HCT116 (cell line): ENCODE results near the gene MFSD8. TPM values are rescaled to one million over a fixed set of nuclear protein-coding genes. Genes with fewer than 3 reads are reported as not detected.

Experiments used
- ATAC-seq: fragments of 200-7000 bp; cut with Tn5 transposase; 2 replicates; pipeline ENCODE4 v1.9.1; 2020; ENCODE audit warnings: mild to moderate bottlenecking, moderate library complexity
- BruUV-seq: library from RNA; stranded (reverse); fragments of 400-500 nt; replicated peaks from 2 replicates; lab custom pipeline; 2021; lab: Mats Ljungman, UMichigan
- CTCF ChIA-PET: fragments of 300-600 bp; sonication (Branson Sonifier 250); formaldehyde crosslinking; loops from one replicate; lab custom pipeline; 2021; ENCODE audit warnings: antibody characterized with exemption; lab: Charles Lee
- POLR2A ChIA-PET: fragments of 300-600, 350-600 bp; sonication (Branson Sonifier 250); formaldehyde crosslinking; loops from one replicate; lab custom pipeline; 2021; ENCODE audit warnings: antibody characterized with exemption; lab: Charles Lee
- RAD21 ChIA-PET, 2 experiments: fragments of 300-600 bp; sonication (Branson Sonifier 250); formaldehyde crosslinking; loops; one replicate each; lab custom pipeline; 2023; ENCODE audit warnings: low total read pairs in 2 of 2; ENCODE audit not compliant: uncharacterized antibody in 2 of 2, unreplicated experiment in 2 of 2, low non-redundant PET in 1 of 2; lab: Charles Lee
- DNase-seq: peaks from one replicate; pipeline ENCODE4 v3.0.0-alpha.2; 2010; ENCODE audit warnings: low read depth, low spot score
- H2AFZ ChIP-seq: fragments of 200-600 bp; shearing (Covaris generic), sonication (generic); 2 replicates; pipeline ENCODE4 v1.6.1; 2017; ENCODE audit warnings: low read depth, mixed run types, mixed read lengths, antibody characterized with exemption, low read length; ENCODE audit not compliant: poor library complexity, severe bottlenecking
- H3K27ac ChIP-seq: 2 replicates; pipeline ENCODE4 v1.5.1; 2012; ENCODE audit warnings: low read depth, low read length
- H3K27me3 ChIP-seq: fragments of 200-600 bp; sonication (generic); 2 replicates; pipeline ENCODE4 v1.6.1; 2016; ENCODE audit warnings: mixed run types, low read length, mixed read lengths; ENCODE audit not compliant: insufficient read depth
- H3K36me3 ChIP-seq, 2 experiments: fragments of 200-500 bp in 1 of 2; fragments of 200-600 bp in 1 of 2; sonication (Bioruptor generic) in 1 of 2; sonication (generic) in 1 of 2; 2 replicates each; pipeline versions ENCODE4 v1.5.1 to v1.6.1; 2014 to 2016; ENCODE audit warnings: low read length in 2 of 2, inconsistent platforms in 1 of 2, mixed read lengths in 1 of 2, mixed run types in 1 of 2; ENCODE audit not compliant: insufficient read depth in 2 of 2, control insufficient read depth in 1 of 2
- H3K4me1 ChIP-seq, 2 experiments: fragments of 200-600 bp in 1 of 2; sonication (generic) in 1 of 2; 2 replicates each; pipeline versions ENCODE4 v1.5.1 to v1.6.1; 2012 to 2017; ENCODE audit warnings: low read length in 2 of 2, inconsistent platforms in 1 of 2, mild to moderate bottlenecking in 1 of 2, mixed read lengths in 1 of 2, mixed run types in 1 of 2, moderate library complexity in 1 of 2; ENCODE audit not compliant: insufficient read depth in 2 of 2, control insufficient read depth in 1 of 2
- H3K4me2 ChIP-seq: fragments of 200-600 bp; sonication (generic); 2 replicates; pipeline ENCODE4 v1.6.1; 2017; ENCODE audit warnings: mixed run types, low read length, mixed read lengths
- H3K4me3 ChIP-seq, 2 experiments: fragments of 200-600 bp in 1 of 2; sonication (generic) in 1 of 2; replicated peaks in 1 of 2; 2 replicates each; pipeline ENCODE4 v1.5.1; 2011 to 2016; ENCODE audit warnings: low read length in 2 of 2, control low read depth in 1 of 2, low read depth in 1 of 2, mild to moderate bottlenecking in 1 of 2, mixed read lengths in 1 of 2, mixed run types in 1 of 2
- H3K79me2 ChIP-seq: fragments of 200-600 bp; sonication (generic); 2 replicates; pipeline ENCODE4 v1.6.1; 2017; ENCODE audit warnings: mild to moderate bottlenecking, mixed run types, low read length, moderate library complexity, mixed read lengths; ENCODE audit not compliant: insufficient read depth
- H3K9ac ChIP-seq: fragments of 200-600 bp; sonication (generic); 2 replicates; pipeline ENCODE4 v1.6.1; 2016; ENCODE audit warnings: low read length, mixed read lengths
- H3K9me2 ChIP-seq: fragments of 200-600 bp; sonication (generic), shearing (Covaris generic); 2 replicates; pipeline ENCODE4 v1.6.1; 2017; ENCODE audit warnings: mixed run types, mild to moderate bottlenecking, moderate library complexity; ENCODE audit not compliant: insufficient read depth
- H3K9me3 ChIP-seq, 2 experiments: fragments of 200-500 bp in 1 of 2; fragments of 200-600 bp in 1 of 2; sonication (Bioruptor generic) in 1 of 2; sonication (generic) in 1 of 2; 2 replicates each; pipeline ENCODE4 v1.6.1; 2014 to 2017; ENCODE audit warnings: low read length in 2 of 2, mixed read lengths in 2 of 2, inconsistent platforms in 1 of 2, low read depth in 1 of 2, mild to moderate bottlenecking in 1 of 2, mixed run types in 1 of 2, moderate library complexity in 1 of 2; ENCODE audit not compliant: control insufficient read depth in 1 of 2, insufficient read depth in 1 of 2
- H4K20me1 ChIP-seq: fragments of 200-600 bp; sonication (generic), shearing (Covaris generic); 2 replicates; pipeline ENCODE4 v1.6.1; 2017; ENCODE audit warnings: mixed run types, mild to moderate bottlenecking, moderate library complexity; ENCODE audit not compliant: insufficient read depth
- ATF3 ChIP-seq: IDR thresholded peaks from 2 replicates; pipeline ENCODE4 v1.6.1; 2012
- CBX3 ChIP-seq: IDR thresholded peaks from 2 replicates; pipeline ENCODE4 v1.6.1; 2012; ENCODE audit warnings: low read depth
- EGR1 ChIP-seq: IDR thresholded peaks from 2 replicates; pipeline ENCODE4 v1.6.1; 2012; ENCODE audit warnings: low read depth
- EZH2phosphoT487 ChIP-seq: fragments of 200-600 bp; IDR thresholded peaks from 2 replicates; pipeline ENCODE4 v1.6.1; 2018; ENCODE audit warnings: antibody characterized with exemption, borderline replicate concordance
- FOSL1 ChIP-seq: IDR thresholded peaks from 2 replicates; pipeline ENCODE4 v1.6.1; 2012; ENCODE audit warnings: low read depth
- JUND ChIP-seq: IDR thresholded peaks from 2 replicates; pipeline ENCODE4 v1.6.1; 2012
- MAX ChIP-seq: IDR thresholded peaks from 2 replicates; pipeline ENCODE4 v1.6.1; 2012
- POLR2A ChIP-seq: IDR thresholded peaks from 2 replicates; pipeline ENCODE4 v1.7.0; 2011; ENCODE audit warnings: borderline replicate concordance; ENCODE audit not compliant: insufficient read depth, insufficient read length; ENCODE audit errors: extremely low read depth
- RAD21 ChIP-seq: IDR thresholded peaks from 2 replicates; pipeline ENCODE4 v1.6.1; 2012; ENCODE audit warnings: low read depth, mild to moderate bottlenecking
- REST ChIP-seq: IDR thresholded peaks from 2 replicates; pipeline ENCODE4 v1.6.1; 2012; ENCODE audit warnings: low read depth
- SRF ChIP-seq: IDR thresholded peaks from 2 replicates; pipeline ENCODE4 v1.6.1; 2012; ENCODE audit warnings: low read depth
- TCF7L2 ChIP-seq: IDR thresholded peaks from 2 replicates; pipeline ENCODE4 v1.7.0; 2011; ENCODE audit warnings: borderline replicate concordance, inconsistent platforms; ENCODE audit not compliant: insufficient read depth, insufficient read length; ENCODE audit errors: extremely low read depth
- YY1 ChIP-seq: IDR thresholded peaks from 2 replicates; pipeline ENCODE4 v1.6.1; 2011; ENCODE audit warnings: low read length, low read depth, moderate library complexity, mild to moderate bottlenecking; ENCODE audit not compliant: insufficient replicate concordance; ENCODE audit errors: extremely low read depth
- ZBTB33 ChIP-seq: IDR thresholded peaks from 2 replicates; pipeline ENCODE4 v1.6.1; 2011; ENCODE audit warnings: mild to moderate bottlenecking, low read length, moderate library complexity; ENCODE audit not compliant: insufficient replicate concordance; ENCODE audit errors: extremely low read depth
- intact Hi-C: fragments of 100-400 bp; cut with micrococcal nuclease; formaldehyde crosslinking; loops from 2 replicates; pipeline ENCODE4 v1.10.0; 2022
- total RNA-seq: library from RNA; stranded (reverse); gene quantifications from one replicate; pipeline ENCODE4 v1.2.1, GENCODE V29; 2021; ENCODE audit not compliant: unreplicated experiment

Gene MFSD8
- total RNA-seq, 1 experiment from 2014 or later: 17.1 TPM

- Histone ChIP-seq H3K9me3 (no peaks in the 10 kb centered on the region), H3K36me3 (peaks cover 39 to 42% of the 10 kb centered on the region in 2 experiments), H2AFZ (no peak overlapping the region), H3K4me1 (no peaks in the 10 kb centered on the region), H3K27ac (no peak overlapping the region), H4K20me1 (no peaks in the 10 kb centered on the region), H3K9ac (no peak overlapping the region), H3K4me3 (no peak overlapping the region), H3K79me2 (peaks cover 4% of the 10 kb centered on the region), H3K9me2 (no peaks in the 10 kb centered on the region), H3K27me3 (no peaks in the 10 kb centered on the region), H3K4me2 (no peak overlapping the region)
- no peak for ATAC-seq
- RAD21 ChIA-PET: no interaction called here
- intact Hi-C loops: no loop called here
- no TSS peak for BruUV-seq
- DNase-seq: no peak
- TF ChIP-seq EZH2phosphoT487 (no peak), JUND (no peak), MAX (no peak), FOSL1 (no peak), POLR2A (no peak), RAD21 (no peak), ATF3 (no peak), EGR1 (no peak), SRF (no peak), ZBTB33 (no peak), YY1 (no peak), CBX3 (no peak), TCF7L2 (no peak), REST (no peak)
- POLR2A ChIA-PET: no interaction called here
- CTCF ChIA-PET: no interaction called here
These were observed 68.4 kb downstream of the MFSD8 start for GRCh38 chr4:127896528-127896927.
